H9 (cell line): Measurements from ENCODE around the gene CYSTM1. TPM values are rescaled to one million over a fixed set of nuclear protein-coding genes. Genes with fewer than 3 reads are reported as not detected.

Experiments used
- DNase-seq: peaks from one replicate; pipeline ENCODE4 v3.0.0-alpha.2; 2017
- H2AFZ ChIP-seq: one replicate; pipeline ENCODE4 v1.6.1; 2013; ENCODE audit warnings: mild to moderate bottlenecking, low read length, control low read depth, moderate library complexity
- H2AK5ac ChIP-seq: 2 replicates; pipeline ENCODE4 v1.6.1; 2013; ENCODE audit warnings: low read length, control low read depth, mixed read lengths; ENCODE audit not compliant: insufficient read length
- H2BK120ac ChIP-seq: one replicate; pipeline ENCODE4 v1.6.1; 2013; ENCODE audit warnings: low read depth, mild to moderate bottlenecking, low read length, control low read depth, inconsistent platforms; ENCODE audit not compliant: poor library complexity, severe bottlenecking
- H2BK12ac ChIP-seq: 2 replicates; pipeline ENCODE4 v1.6.1; 2013; ENCODE audit warnings: low read length, control low read depth, mixed read lengths, low read depth; ENCODE audit not compliant: insufficient read length
- H2BK15ac ChIP-seq: 2 replicates; pipeline ENCODE4 v1.6.1; 2013; ENCODE audit warnings: low read depth, low read length, control low read depth
- H2BK20ac ChIP-seq: one replicate; pipeline ENCODE4 v1.6.1; 2013; ENCODE audit warnings: low read depth, mild to moderate bottlenecking, low read length, control low read depth, inconsistent platforms; ENCODE audit not compliant: poor library complexity, severe bottlenecking
- H2BK5ac ChIP-seq: 2 replicates; pipeline ENCODE4 v1.6.1; 2013; ENCODE audit warnings: low read length, control low read depth, mixed read lengths; ENCODE audit not compliant: insufficient read length
- H3K14ac ChIP-seq: 2 replicates; pipeline ENCODE4 v1.6.1; 2013; ENCODE audit warnings: low read length, control low read depth; ENCODE audit not compliant: insufficient read depth
- H3K18ac ChIP-seq: 2 replicates; pipeline ENCODE4 v1.6.1; 2013; ENCODE audit warnings: low read depth, mild to moderate bottlenecking, mixed read lengths, low read length, control low read depth; ENCODE audit not compliant: insufficient read length
- H3K23ac ChIP-seq: 2 replicates; pipeline ENCODE4 v1.6.1; 2013; ENCODE audit warnings: low read length, control low read depth, mixed read lengths, low read depth; ENCODE audit not compliant: insufficient read length
- H3K23me2 ChIP-seq: 2 replicates; pipeline ENCODE4 v1.6.1; 2013; ENCODE audit warnings: low read depth, mild to moderate bottlenecking, mixed read lengths, low read length, control low read depth; ENCODE audit not compliant: insufficient read length, poor library complexity, severe bottlenecking
- H3K27ac ChIP-seq: 2 replicates; pipeline ENCODE4 v1.5.1; 2013; ENCODE audit warnings: low read length, control low read depth, mixed read lengths, low read depth; ENCODE audit not compliant: insufficient read length
- H3K27me3 ChIP-seq: 2 replicates; pipeline ENCODE4 v1.6.1; 2013; ENCODE audit warnings: low read length, control low read depth, inconsistent platforms; ENCODE audit not compliant: insufficient read depth
- H3K4ac ChIP-seq: 2 replicates; pipeline ENCODE4 v1.6.1; 2013; ENCODE audit warnings: low read depth, mild to moderate bottlenecking, control low read depth, inconsistent platforms, low read length, moderate library complexity
- H3K4me1 ChIP-seq: 2 replicates; pipeline ENCODE4 v1.6.1; 2013; ENCODE audit warnings: low read length, control low read depth, inconsistent platforms; ENCODE audit not compliant: insufficient read depth
- H3K4me2 ChIP-seq: 2 replicates; pipeline ENCODE4 v1.6.1; 2013; ENCODE audit warnings: low read length, control low read depth, mixed read lengths; ENCODE audit not compliant: insufficient read length, insufficient read depth
- H3K56ac ChIP-seq: 2 replicates; pipeline ENCODE4 v1.6.1; 2013; ENCODE audit warnings: low read depth, mild to moderate bottlenecking, mixed read lengths, low read length, control low read depth; ENCODE audit not compliant: insufficient read length
- H3K79me1 ChIP-seq: 2 replicates; pipeline ENCODE4 v1.6.1; 2013; ENCODE audit warnings: low read depth, mild to moderate bottlenecking, moderate library complexity, low read length, control low read depth, inconsistent platforms; ENCODE audit not compliant: insufficient read depth, poor library complexity, severe bottlenecking
- H3K79me2 ChIP-seq: 2 replicates; pipeline ENCODE4 v1.6.1; 2013; ENCODE audit warnings: low read length, control low read depth, inconsistent platforms; ENCODE audit not compliant: insufficient read depth
- H3K9ac ChIP-seq: 2 replicates; pipeline ENCODE4 v1.6.1; 2013; ENCODE audit warnings: low read length, control low read depth, mixed read lengths; ENCODE audit not compliant: insufficient read length; ENCODE audit errors: extremely low read depth
- H3K9me3 ChIP-seq: one replicate; pipeline ENCODE4 v1.6.1; 2013; ENCODE audit warnings: low read depth, low read length, inconsistent platforms; ENCODE audit not compliant: control insufficient read depth
- H3T11ph ChIP-seq: one replicate; pipeline ENCODE4 v1.6.1; 2013; ENCODE audit warnings: mild to moderate bottlenecking, low read length, control low read depth, inconsistent platforms
- H4K20me1 ChIP-seq: one replicate; pipeline ENCODE4 v1.6.1; 2013; ENCODE audit not compliant: control insufficient read depth, insufficient read length, insufficient read depth
- H4K5ac ChIP-seq: 2 replicates; pipeline ENCODE4 v1.6.1; 2013; ENCODE audit warnings: low read depth, mild to moderate bottlenecking, mixed read lengths, low read length, control low read depth; ENCODE audit not compliant: insufficient read length
- H4K8ac ChIP-seq: replicated peaks from 2 replicates; pipeline ENCODE4 v1.6.1; 2013; ENCODE audit warnings: low read length, control low read depth, mixed read lengths, low read depth; ENCODE audit not compliant: insufficient read length
- H4K91ac ChIP-seq: 2 replicates; pipeline ENCODE4 v1.6.1; 2013; ENCODE audit warnings: low read depth, mild to moderate bottlenecking, moderate library complexity, mixed read lengths, low read length, control low read depth; ENCODE audit not compliant: insufficient read length
- H3K27ac Mint-ChIP-seq, 3 experiments: 2 replicates in 2 of 3; 3 replicates in 1 of 3; pipeline ENCODE4 v1.8.0; 2020 to 2021; ENCODE audit warnings: mixed read lengths in 3 of 3, mild to moderate bottlenecking in 1 of 3, moderate library complexity in 1 of 3
- H3K27me3 Mint-ChIP-seq: 2 replicates; pipeline ENCODE4 v1.8.0; 2021; ENCODE audit warnings: low read depth, mild to moderate bottlenecking, moderate library complexity, mixed read lengths
- H3K36me3 Mint-ChIP-seq, 3 experiments: 2 replicates in 2 of 3; 3 replicates in 1 of 3; pipeline ENCODE4 v1.8.0; 2020 to 2021; ENCODE audit warnings: low read depth in 3 of 3, mixed read lengths in 3 of 3; ENCODE audit not compliant: insufficient read depth in 1 of 3
- H3K4me1 Mint-ChIP-seq, 2 experiments: 2 replicates each; pipeline ENCODE4 v1.8.0; 2020; ENCODE audit warnings: mixed read lengths in 2 of 2
- H3K4me3 Mint-ChIP-seq, 2 experiments: 2 replicates in 1 of 2; 3 replicates in 1 of 2; pipeline ENCODE4 v1.8.0; 2020 to 2021; ENCODE audit warnings: mild to moderate bottlenecking in 2 of 2, mixed read lengths in 2 of 2, moderate library complexity in 1 of 2
- H3K9me3 Mint-ChIP-seq, 2 experiments: 2 replicates in 1 of 2; 3 replicates in 1 of 2; pipeline ENCODE4 v1.8.0; 2020; ENCODE audit warnings: mild to moderate bottlenecking in 2 of 2, mixed read lengths in 2 of 2, moderate library complexity in 1 of 2
- CTCF ChIP-seq: fragments of 200-600 bp; sonication (generic); conservative IDR thresholded peaks from 3 replicates; pipeline ENCODE4 v1.8.0; 2021; ENCODE audit warnings: antibody characterized with exemption, mild to moderate bottlenecking
- WGBS: extraction: QIAGEN DNeasy Blood & Tissue Kit; methylation state at CpG from one replicate; pipeline ENCODE4 v1.1.7; 2013; ENCODE audit warnings: missing lambda C conversion rate, low lambda C conversion rate, mixed read lengths; ENCODE audit not compliant: insufficient read length; ENCODE audit errors: extremely low coverage; 5-methylcytosine and 5-hydroxymethylcytosine counted together
- total RNA-seq: library from RNA; stranded (reverse); gene quantifications from 2 replicates; pipeline ENCODE4 v1.2.1, GENCODE V29; 2021

The CYSTM1 gene
- total RNA-seq, 1 experiment from 2014 or later: 20.6 TPM

- Histone ChIP-seq H3K4me2 (peak overlapping the region; percentile 65), H3K79me2 (no peaks in the 10 kb centered on the region)
- no peak for TF ChIP-seq CTCF
These were observed 29.7 kb upstream of the CYSTM1 start for GRCh38 chr5:140145256-140145655.

More at GRCh38 chr5:140145256-140145655, 29.7 kb upstream of the CYSTM1 start:
- peaks cover 8% of the 10 kb centered on the region for H3K23me2 ChIP-seq
- no peak overlapping the region for H3K18ac ChIP-seq
- H3K27ac Mint-ChIP-seq: no peak overlapping the region
- H3K4me3 Mint-ChIP-seq: peak overlapping the region; percentile 41 to 75; a peak in 4 of 5 replicates
- peaks cover 18 to 20% of the 10 kb centered on the region in 2 experiments for H3K4me1 Mint-ChIP-seq
- H3K36me3 Mint-ChIP-seq: no peaks in the 10 kb centered on the region
- H3K79me1 ChIP-seq: no peaks in the 10 kb centered on the region
- H4K91ac ChIP-seq: no peak overlapping the region
- no peak overlapping the region for H2BK15ac ChIP-seq
- H2BK12ac ChIP-seq: no peak overlapping the region
- no peak overlapping the region for H3K4ac ChIP-seq
- H3K56ac ChIP-seq: no peak overlapping the region
- H4K5ac ChIP-seq: no peak overlapping the region
- H2BK5ac ChIP-seq: no peak overlapping the region
- H3K27ac ChIP-seq: no peak overlapping the region
- no peaks in the 10 kb centered on the region; a peak in 1 of 5 replicates for H3K9me3 Mint-ChIP-seq
- H2AFZ ChIP-seq: no peak overlapping the region
- H3K9ac ChIP-seq: no peak overlapping the region
- WGBS: no CpG with 5 or more reads among the region's 3 CpGs
- H3K4me1 ChIP-seq: no peaks in the 10 kb centered on the region
- peaks cover 53% of the 10 kb centered on the region for H3K27me3 Mint-ChIP-seq
- peaks cover 27% of the 10 kb centered on the region for H3K27me3 ChIP-seq
- no peak overlapping the region for H3K14ac ChIP-seq
- H3T11ph ChIP-seq: no peak overlapping the region
- no peak overlapping the region for H2BK120ac ChIP-seq
- H4K8ac ChIP-seq: no peak overlapping the region
- no peak overlapping the region for H2AK5ac ChIP-seq
- no peak overlapping the region for H2BK20ac ChIP-seq
- H3K23ac ChIP-seq: no peak overlapping the region
- H4K20me1 ChIP-seq: no peaks in the 10 kb centered on the region
- no peaks in the 10 kb centered on the region for H3K9me3 ChIP-seq
- no peak for DNase-seq
